Measurements from ENCODE around the gene ERP27. TPM values are rescaled to one million over a fixed set of nuclear protein-coding genes. Genes with fewer than 3 reads are reported as not detected.

The ERP27 gene
- total and polyA plus RNA-seq, 2 of the 8 experiments (the other 6 are each of a cell fraction or from before 2014, with no cell fraction given): not detected

- Histone ChIP-seq H2AFZ (ENCODE audit: low read length) (no peak overlapping the region), H3K4me2 (ENCODE audit: insufficient read depth in 1 of 2, low read depth in 2 of 2, low read length in 2 of 2) (no peak overlapping the region), H3K4me3 (ENCODE audit: extremely low read depth in 1 of 4, insufficient read depth in 2 of 4, low read depth in 3 of 4, low read length in 4 of 4) (no peak overlapping the region), H4K8ac (ENCODE audit: extremely low read depth, insufficient read depth, low read length) (no peak overlapping the region), H3K9me3 (ENCODE audit: insufficient read depth in 2 of 2, low read depth in 1 of 2, low read length in 1 of 2) (no peaks in the 10 kb centered on the region), H2BK12ac (ENCODE audit: low read depth, low read length) (no peak overlapping the region), H3K9ac (replicated peaks in 1 of 4; ENCODE audit: extremely low read depth in 1 of 4, low read depth in 3 of 4, low read length in 3 of 4) (no peak overlapping the region), H3K18ac (ENCODE audit: extremely low read depth, low read length) (no peak overlapping the region), H3K4ac (replicated peaks; ENCODE audit: insufficient read length, low read depth, low read length) (no peak overlapping the region), H3K23me2 (ENCODE audit: low read depth, low read length) (no peaks in the 10 kb centered on the region), H2BK120ac (replicated peaks; ENCODE audit: low read depth, low read length) (no peak overlapping the region), H3K4me1 (replicated peaks in 1 of 4; ENCODE audit: control insufficient read depth in 3 of 4, insufficient read depth in 4 of 4, low read length in 3 of 4) (no peaks in the 10 kb centered on the region), H3K79me2 (ENCODE audit: control insufficient read depth in 1 of 2, insufficient read depth in 2 of 2, low read length in 2 of 2) (no peaks in the 10 kb centered on the region), H2BK5ac (ENCODE audit: low read depth, low read length) (no peak overlapping the region), H4K91ac (replicated peaks; ENCODE audit: insufficient read length, low read length) (no peak overlapping the region), H4K5ac (ENCODE audit: insufficient read length, low read depth, low read length) (no peak overlapping the region), H3K14ac (ENCODE audit: insufficient read length) (no peak overlapping the region), H3K79me1 (ENCODE audit: low read depth, low read length) (no peaks in the 10 kb centered on the region), H3K23ac (ENCODE audit: insufficient read length) (no peak overlapping the region), H2AK5ac (ENCODE audit: low read depth, low read length) (no peak overlapping the region), H4K20me1 (replicated peaks in 1 of 2; ENCODE audit: control insufficient read depth in 1 of 2, insufficient read depth in 2 of 2, low read length in 2 of 2) (no peaks in the 10 kb centered on the region), H3K36me3 (ENCODE audit: control insufficient read depth in 2 of 4, insufficient read depth in 4 of 4, low read length in 3 of 4) (no peaks in the 10 kb centered on the region), H3K27me3 (replicated peaks in 1 of 4; ENCODE audit: control insufficient read depth in 3 of 4, extremely low read depth in 1 of 4, insufficient read depth in 3 of 4, low read length in 3 of 4) (no peaks in the 10 kb centered on the region), H3K56ac (replicated peaks; ENCODE audit: insufficient read length, low read depth, low read length) (no peak overlapping the region), H2BK20ac (ENCODE audit: low read length) (no peak overlapping the region), H2BK15ac (ENCODE audit: low read length) (no peak overlapping the region), H3K27ac (ENCODE audit: low read depth, low read length) (no peak overlapping the region)
- FAIRE-seq (no peak), DNase-seq (ENCODE audit: low read depth in 1 of 2, low spot score in 2 of 2) (no peak)
- ChIA-PET POLR2A (ENCODE audit: partially characterized antibody) (no interaction called here), CTCF (ENCODE audit: partially characterized antibody) (interaction anchor here (0.6 to 1.9 kb wide), 3 partner anchors 50 to 428 kb away, joined by 3 to 5 read pairs (median 4); no protein-coding TSS in a partner anchor)
- 75% methylated on average over 4 of the region's 4 CpGs; no CpG with 5 or more reads in 1 of the 2 experiments for WGBS, 2 experiments (ENCODE audit: extremely low coverage in 1 of 2, insufficient coverage in 1 of 2, insufficient read length in 1 of 2, insufficient replicate concordance in 2 of 2, low coverage in 1 of 2, low lambda C conversion rate in 2 of 2, missing lambda C conversion rate in 1 of 2)
- TF ChIP-seq RAD21 (IDR thresholded peaks at IDR 0.05 in 1 of 2, conservative IDR thresholded peaks at IDR 0.05 in 1 of 2; ENCODE audit: low read depth in 2 of 2, low read length in 2 of 2): peak in 1 of 2 experiments; percentile 19; a peak in 1 of 4 replicates
- no peak for TF ChIP-seq KDM5A (IDR thresholded peaks at IDR 0.05; ENCODE audit: low read length)
- no peak for TF ChIP-seq CBX8 (IDR thresholded peaks at IDR 0.05; ENCODE audit: borderline replicate concordance, low read depth, low read length)
Measured at GRCh38 chr12:14986449-14986848, 48.1 kb upstream of the ERP27 start.

All from H1 (cell line).